Adrenal gland (tissue), 12 donors: ENCODE results near the gene NKIRAS2. TPM values are rescaled to one million over a fixed set of nuclear protein-coding genes. Genes with fewer than 3 reads are reported as not detected.

Experiments
- DNase-seq, 7 donors: peaks; one replicate each; pipeline ENCODE4 v3.0.0-alpha.2; 2019 to 2020
- H3K27ac ChIP-seq, 5 donors: fragments of 200-600 bp; sonication (generic) in 4 of 5; 1 replicate in 3 of 5; 2 replicates in 2 of 5; pipeline versions ENCODE4 v1.5.1 to v1.8.0; 2016 to 2020; ENCODE audit warnings: mild to moderate bottlenecking in 1 of 5
- H3K27me3 ChIP-seq: fragments of 200-600 bp; 2 replicates; pipeline ENCODE4 v1.8.0; 2021
- H3K36me3 ChIP-seq, 2 donors: fragments of 200-600 bp; replicated peaks in 1 of 2; 1 replicate in 1 of 2; 2 replicates in 1 of 2; pipeline versions ENCODE4 v1.5.1 to v1.8.0; 2018 to 2022
- H3K4me1 ChIP-seq, 2 donors: fragments of 200-600 bp; replicated peaks in 1 of 2; 1 replicate in 1 of 2; 2 replicates in 1 of 2; pipeline versions ENCODE4 v1.5.1 to v1.8.0; 2018 to 2021
- H3K4me3 ChIP-seq, 4 donors: fragments of 200-600 bp; sonication (generic) in 3 of 4; one replicate each; pipeline ENCODE4 v1.5.1; 2016 to 2018
- H3K9me3 ChIP-seq, 3 donors: fragments of 200-600 bp; sonication (generic) in 1 of 3; replicated peaks in 1 of 3; 1 replicate in 2 of 3; 2 replicates in 1 of 3; pipeline versions ENCODE4 v1.5.1 to v1.8.0; 2016 to 2021
- CTCF ChIP-seq, 6 experiments: fragments of 450-650 bp in 4 of 6; fragments of 200-600 bp in 2 of 6; sonication (generic) in 1 of 6; IDR thresholded peaks; 1 replicate in 5 of 6; 2 replicates in 1 of 6; pipeline versions ENCODE4 v1.5.1 to v1.8.0; 2016 to 2021; ENCODE audit warnings: antibody characterized with exemption in 6 of 6, mild to moderate bottlenecking in 2 of 6, moderate library complexity in 1 of 6
- POLR2A ChIP-seq, 2 donors: fragments of 450-650 bp; IDR thresholded peaks; one replicate each; pipeline ENCODE4 v1.6.1; 2017; ENCODE audit warnings: antibody characterized with exemption in 2 of 2, mild to moderate bottlenecking in 2 of 2, moderate library complexity in 1 of 2
- WGBS, 4 donors: extraction: QIAGEN DNeasy Blood & Tissue Kit in 2 of 4; methylation state at CpG; one replicate each; pipeline versions ENCODE4 v1.1.5 to v1.1.7; 2013 to 2017; 5-methylcytosine and 5-hydroxymethylcytosine counted together
- intact Hi-C, 2 donors: fragments of 100-400 bp; cut with DNase I; formaldehyde crosslinking; loops; one replicate each; pipeline versions ENCODE4 v1.14.1 to v1.15.0; 2022 to 2023
- polyA plus RNA-seq, 3 donors: library from polyadenylated mRNA; stranded (reverse); fragments of 200-250 nt in 2 of 3; fragments of 350-450 nt in 1 of 3; fragmentation: Illumina TruSeq in 1 of 3; extraction: RNeasy Lipid Tissue Mini Kit (QIAGEN cat#74804) in 1 of 3; gene quantifications; one replicate each; pipeline ENCODE4 v1.2.3, GENCODE V29; 2013 to 2014
- total RNA-seq, 9 donors: library from RNA; depleted of rRNA in 4 of 9; stranded (reverse); fragments of >200 nt in 4 of 9; fragments of 120-200 nt in 1 of 9; fragmentation: NEBNext Ultra II Directional in 1 of 9; extraction: Animal tissue kit (Norgen Biotek cat#: 25700) in 1 of 9; gene quantifications; one replicate each; pipeline versions ENCODE4 v1.1.0 to v1.2.4, GENCODE V29; 2013 to 2023
- donor health status: healthy with polysubstance abuse.
- donor health status: Bipolar disorder and iron deficiency.
- donor health status: DM: yes; HTN: yes; CAD: no.
- donor health status: DM: no; HTN: no; CAD: no.
- donor health status: DM: no; HTN: no; CAD: no.
- donor health status: DM: yes; HTN: yes; CAD: no.

The NKIRAS2 gene
- total and polyA plus RNA-seq, 12 donors, result 22.9 to 56.8 (median 29.4) TPM

GRCh38 chr17:41987642-41988041 is 32.2 kb upstream of the NKIRAS2 start:
- no peak overlapping the region for H3K4me3 ChIP-seq
- no peaks in the 10 kb centered on the region for H3K27me3 ChIP-seq
- no peak for DNase-seq
- TF ChIP-seq POLR2A (IDR thresholded peaks at IDR 0.05), result no peak
- TF ChIP-seq CTCF (IDR thresholded peaks at IDR 0.05), result no peak
- H3K4me1 ChIP-seq, result no peaks in the 10 kb centered on the region
- no peaks in the 10 kb centered on the region for H3K9me3 ChIP-seq
- H3K36me3 ChIP-seq, result peaks cover 0 to 92% of the 10 kb centered on the region in 2 donors
- 76 to 93% (median 83%) methylated on average over 3 of the region's 3 CpGs for WGBS, 4 donors
- H3K27ac ChIP-seq, result no peak overlapping the region
- intact Hi-C loops, result no loop called here

- no peaks in the 10 kb centered on the region for H3K27me3 ChIP-seq
- WGBS, 4 donors, result 90 to 98% (median 94%) methylated on average over 2 of the region's 2 CpGs
- no peak overlapping the region for H3K4me3 ChIP-seq
- intact Hi-C loops, result no loop called here
- H3K36me3 ChIP-seq, result peaks cover 0 to 93% of the 10 kb centered on the region in 2 donors
- no peak for DNase-seq
- no peaks in the 10 kb centered on the region for H3K9me3 ChIP-seq
- H3K4me1 ChIP-seq, result no peaks in the 10 kb centered on the region
- H3K27ac ChIP-seq, result no peak overlapping the region
- TF ChIP-seq CTCF (IDR thresholded peaks at IDR 0.05) (no peak), POLR2A (IDR thresholded peaks at IDR 0.05) (no peak)
Observed at GRCh38 chr17:41988418-41988817, 31.5 kb upstream of the NKIRAS2 start.

DNA sequence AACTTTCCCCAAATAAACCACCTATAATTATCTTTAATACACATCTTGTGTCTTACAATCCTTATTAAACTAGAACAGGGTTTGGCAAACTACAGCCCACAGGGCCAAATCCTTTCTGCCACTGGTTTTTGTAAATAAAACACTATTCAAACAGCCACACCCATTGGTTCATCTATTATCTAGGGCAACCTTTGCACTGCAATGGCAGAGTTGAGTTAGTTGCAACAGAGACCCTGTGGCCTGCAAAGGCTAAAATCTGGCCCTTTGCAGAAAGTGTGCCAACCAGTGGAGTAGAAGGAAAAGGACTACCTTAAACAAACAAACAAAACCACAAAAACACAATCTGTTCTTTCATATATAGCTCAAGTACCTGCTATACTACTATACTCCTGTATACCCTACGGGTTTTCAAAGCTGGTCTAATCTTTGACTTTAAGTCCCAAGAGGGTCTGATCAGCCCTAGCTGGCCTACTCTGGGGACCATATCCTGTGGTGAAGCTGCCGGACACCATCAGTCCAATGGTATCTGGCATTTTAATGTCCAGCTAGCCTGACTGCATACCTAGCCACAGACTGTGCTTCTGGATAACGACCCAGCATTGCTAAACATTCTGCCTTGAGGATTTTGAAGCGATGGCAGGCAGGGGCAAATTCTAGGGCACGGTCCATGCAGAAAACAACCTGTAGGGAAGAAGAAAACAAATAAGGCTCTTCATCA is 30.0 kb upstream of the NKIRAS2 start:
- TF ChIP-seq CTCF (IDR thresholded peaks at IDR 0.05) (no peak), POLR2A (IDR thresholded peaks at IDR 0.05) (no peak)
- intact Hi-C loops, result no loop called here
- H3K4me1 ChIP-seq, result no peaks in the 10 kb centered on the region
- no peak for DNase-seq
- 79 to 84% (median 81%) methylated on average over 5 of the region's 5 CpGs for WGBS, 4 donors
- no peaks in the 10 kb centered on the region for H3K27me3 ChIP-seq
- no peaks in the 10 kb centered on the region for H3K9me3 ChIP-seq
- no peak overlapping the region for H3K4me3 ChIP-seq
- no peak overlapping the region for H3K27ac ChIP-seq
- H3K36me3 ChIP-seq, result peaks cover 0 to 92% of the 10 kb centered on the region in 2 donors

GRCh38 chr17:41992576-41992975 is 27.3 kb upstream of the NKIRAS2 start:
- Histone ChIP-seq H3K4me1 (no peaks in the 10 kb centered on the region), H3K27me3 (no peaks in the 10 kb centered on the region), H3K27ac (no peak overlapping the region), H3K36me3 (peaks cover 0 to 98% of the 10 kb centered on the region in 2 donors), H3K4me3 (no peak overlapping the region), H3K9me3 (no peaks in the 10 kb centered on the region)
- intact Hi-C loops, result no loop called here
- no peak for TF ChIP-seq POLR2A (IDR thresholded peaks at IDR 0.05)
- no peak for TF ChIP-seq CTCF (IDR thresholded peaks at IDR 0.05)
- WGBS, 4 donors, result 43 to 63% (median 61%) methylated on average over 3 of the region's 3 CpGs
- DNase-seq, result no peak
